K562 (cell line): Measurements from ENCODE around the gene SLC16A5. TPM values are rescaled to one million over a fixed set of nuclear protein-coding genes. Genes with fewer than 3 reads are reported as not detected.

Experiments used
- ASH1L ChIP-seq: fragments of 450-650 bp; IDR thresholded peaks from 2 replicates; pipeline ENCODE4 v1.6.1; 2018; ENCODE audit warnings: borderline replicate concordance, mild to moderate bottlenecking, low read depth; ENCODE audit not compliant: partially characterized antibody
- BRD9 ChIP-seq: fragments of 450-650 bp; IDR thresholded peaks from 2 replicates; pipeline ENCODE4 v1.6.1; 2018; ENCODE audit warnings: low read depth; ENCODE audit not compliant: partially characterized antibody
- CEBPB ChIP-seq: fragments of 450-650 bp; IDR thresholded peaks from 2 replicates; pipeline ENCODE4 v1.6.1; 2016; ENCODE audit warnings: missing genetic modification characterization, missing compliant biosample characterization
- EP300 ChIP-seq: IDR thresholded peaks from 2 replicates; pipeline ENCODE4 v1.6.1; 2012; ENCODE audit warnings: low read length, improper control_type of control experiment
- ERF ChIP-seq: fragments of 450-650 bp; formaldehyde crosslinking; IDR thresholded peaks from 2 replicates; pipeline ENCODE4 v1.4.0; 2020; ENCODE audit warnings: mild to moderate bottlenecking, mixed read lengths
- ETV5 ChIP-seq: sonication (generic); formaldehyde crosslinking; IDR thresholded peaks from 2 replicates; pipeline ENCODE4 v1.4.0; 2020; ENCODE audit warnings: low read depth, mild to moderate bottlenecking, missing genetic modification reagents
- MCM3 ChIP-seq: fragments of 450-650 bp; IDR thresholded peaks from 2 replicates; pipeline ENCODE4 v1.6.1; 2016
- MEF2A ChIP-seq: IDR thresholded peaks from 2 replicates; pipeline ENCODE4 v1.6.1; 2011; ENCODE audit warnings: low read depth, mild to moderate bottlenecking, low read length, moderate library complexity; ENCODE audit not compliant: control insufficient read depth
- NR2F6 ChIP-seq: fragments of 450-650 bp; formaldehyde crosslinking; IDR thresholded peaks from 2 replicates; pipeline ENCODE4 v1.4.0; 2020; ENCODE audit warnings: mild to moderate bottlenecking
- RUNX1 ChIP-seq: sonication (generic); IDR thresholded peaks from 2 replicates; pipeline ENCODE4 v1.6.1; 2016; ENCODE audit warnings: antibody characterized with exemption, low read depth
- SOX6 ChIP-seq: fragments of 450-650 bp; IDR thresholded peaks from 2 replicates; pipeline ENCODE4 v1.6.1; 2014; ENCODE audit warnings: mild to moderate bottlenecking
- SRSF7 ChIP-seq: fragments of 200-400 bp; formaldehyde crosslinking; optimal IDR thresholded peaks from 2 replicates; pipeline ENCODE3; 2017; ENCODE audit warnings: mild to moderate bottlenecking, low read depth, low read length
- TAF1 ChIP-seq: IDR thresholded peaks from 2 replicates; pipeline ENCODE4 v1.6.1; 2011; ENCODE audit warnings: mild to moderate bottlenecking, low read length, moderate library complexity; ENCODE audit not compliant: insufficient read depth, control insufficient read depth, severe bottlenecking; ENCODE audit errors: extremely low read depth
- ZNF134 ChIP-seq: fragments of 250-450 bp; sonication (Bioruptor Pico); conservative IDR thresholded peaks from 2 replicates; pipeline ENCODE4 v1.4.0; 2020
- ZNF175 ChIP-seq: fragments of 200-800 bp; sonication (Bioruptor generic); IDR thresholded peaks from 2 replicates; pipeline ENCODE4 v1.6.1; 2016; ENCODE audit warnings: low read depth, mild to moderate bottlenecking, missing genetic modification characterization, missing compliant biosample characterization
- ZNF668 ChIP-seq: fragments of 250-450 bp; sonication (Bioruptor Pico); IDR thresholded peaks from 2 replicates; pipeline ENCODE4 v1.8.0; 2022; ENCODE audit warnings: mild to moderate bottlenecking, inconsistent platforms
- polyA plus RNA-seq, 8 experiments: library from polyadenylated mRNA; depleted of rRNA in 4 of 8; stranded (reverse) in 5 of 8; unstranded in 3 of 8; fragments of >200 nt; fragmentation: Nextera tagmentation in 2 of 8; fragmentation: Illumina TruSeq in 1 of 8; extraction: Ambion mirVana in 2 of 8; extraction: Trizol in 1 of 8; gene quantifications; 2 replicates each; pipeline versions ENCODE4 v1.2.1 to v1.2.3, GENCODE V29; 2011 to 2014; ENCODE audit warnings: inconsistent platforms in 1 of 8, missing spikeins in 1 of 8
- total RNA-seq, 7 experiments: library from RNA; depleted of rRNA in 6 of 7; stranded (reverse); fragments of >200 nt in 6 of 7; fragmentation: Illumina TruSeq in 2 of 7; extraction: Trizol in 2 of 7; gene quantifications; 2 replicates each; pipeline versions ENCODE4 v1.2.1 to v1.2.3, GENCODE V29; 2011 to 2021; ENCODE audit warnings: low replicate concordance in 1 of 7
- TF ChIP-seq, protein P1 (sequence below): fragments of 250-450 bp; sonication (Bioruptor Pico); IDR thresholded peaks from 2 replicates; pipeline ENCODE4 v1.4.0; 2020; ENCODE audit warnings: mild to moderate bottlenecking, moderate library complexity, borderline replicate concordance
- TF ChIP-seq, protein P2 (sequence below): sonication (generic); formaldehyde crosslinking; IDR thresholded peaks from 2 replicates; pipeline ENCODE4 v1.8.0; 2022; ENCODE audit warnings: missing genetic modification reagents, mild to moderate bottlenecking, borderline replicate concordance
- TF ChIP-seq, protein P3 (sequence below): fragments of 250-450 bp; sonication (Bioruptor Pico); IDR thresholded peaks from 2 replicates; pipeline ENCODE4 v1.5.1; 2021; ENCODE audit warnings: mild to moderate bottlenecking
- TF ChIP-seq, protein P4 (sequence below): fragments of 250-450 bp; sonication (Bioruptor Pico); IDR thresholded peaks from 2 replicates; pipeline ENCODE4 v1.5.0; 2020; ENCODE audit warnings: mild to moderate bottlenecking

The SLC16A5 gene
- total and polyA plus RNA-seq, 9 of the 15 experiments (the other 6 are each of a cell fraction or from before 2014, with no cell fraction given), result 0.06 to 2.6 (median 0.91) TPM

DNA sequence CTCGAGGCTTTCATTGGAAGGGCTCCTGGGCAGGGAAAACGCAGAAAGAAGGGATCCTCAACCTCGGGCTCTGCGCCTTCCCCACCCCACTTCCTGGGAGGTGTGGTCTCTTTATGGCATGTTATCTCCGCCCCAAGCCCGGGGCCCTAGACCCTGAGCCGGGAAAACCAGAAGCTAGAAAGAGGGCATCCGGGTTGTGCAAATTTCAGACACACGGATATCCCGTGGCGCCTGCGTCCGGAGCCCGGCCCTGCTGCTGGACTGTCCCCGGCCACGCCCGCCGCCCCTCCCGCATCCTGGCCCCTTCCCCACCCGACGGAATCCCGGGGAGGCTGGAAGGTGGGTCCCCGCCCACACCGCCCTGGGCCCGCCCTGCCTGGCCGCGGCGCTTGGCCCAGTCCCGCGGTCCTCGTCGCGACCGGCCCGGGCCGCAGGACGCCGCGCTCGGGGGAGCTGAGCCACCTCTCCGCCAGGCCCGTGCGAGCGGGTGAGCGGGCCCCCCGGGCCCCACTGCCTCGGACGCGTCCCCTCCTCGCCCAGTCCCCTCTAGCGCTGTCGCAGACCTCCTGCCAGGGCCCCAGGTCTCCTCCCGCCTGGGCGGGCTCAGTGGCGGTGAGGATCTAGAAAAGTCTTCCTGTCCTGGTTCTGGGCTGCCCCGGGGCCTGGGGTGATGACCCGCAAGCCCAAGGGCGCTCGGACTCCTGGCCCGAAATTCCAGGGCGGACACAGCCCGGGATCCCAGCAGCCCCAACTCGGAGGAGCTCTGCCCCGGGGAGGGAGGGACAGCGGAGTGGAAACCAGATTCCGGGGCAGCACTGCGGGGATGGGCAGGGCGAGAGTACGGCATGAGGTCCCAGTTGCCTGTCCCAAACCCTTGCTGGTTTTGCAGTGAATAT is at the start of gene SLC16A5 (continued):
- TF ChIP-seq ZNF134 (CRISPR knock-in tag), result no peak
- TF ChIP-seq ASH1L, result no peak
- TF ChIP-seq NR2F6 (CRISPR knock-in tag), result no peak
- TF ChIP-seq SRSF7, result no peak
- TF ChIP-seq BRD9, result no peak
- no peak for TF ChIP-seq ZNF668 (CRISPR knock-in tag)
- no peak for TF ChIP-seq RUNX1
- TF ChIP-seq SOX6, result 0 out of 2 replicates have a peak, but pooled peaks have one; percentile 16
- no peak for TF ChIP-seq MCM3
- TF ChIP-seq, protein P1, sequence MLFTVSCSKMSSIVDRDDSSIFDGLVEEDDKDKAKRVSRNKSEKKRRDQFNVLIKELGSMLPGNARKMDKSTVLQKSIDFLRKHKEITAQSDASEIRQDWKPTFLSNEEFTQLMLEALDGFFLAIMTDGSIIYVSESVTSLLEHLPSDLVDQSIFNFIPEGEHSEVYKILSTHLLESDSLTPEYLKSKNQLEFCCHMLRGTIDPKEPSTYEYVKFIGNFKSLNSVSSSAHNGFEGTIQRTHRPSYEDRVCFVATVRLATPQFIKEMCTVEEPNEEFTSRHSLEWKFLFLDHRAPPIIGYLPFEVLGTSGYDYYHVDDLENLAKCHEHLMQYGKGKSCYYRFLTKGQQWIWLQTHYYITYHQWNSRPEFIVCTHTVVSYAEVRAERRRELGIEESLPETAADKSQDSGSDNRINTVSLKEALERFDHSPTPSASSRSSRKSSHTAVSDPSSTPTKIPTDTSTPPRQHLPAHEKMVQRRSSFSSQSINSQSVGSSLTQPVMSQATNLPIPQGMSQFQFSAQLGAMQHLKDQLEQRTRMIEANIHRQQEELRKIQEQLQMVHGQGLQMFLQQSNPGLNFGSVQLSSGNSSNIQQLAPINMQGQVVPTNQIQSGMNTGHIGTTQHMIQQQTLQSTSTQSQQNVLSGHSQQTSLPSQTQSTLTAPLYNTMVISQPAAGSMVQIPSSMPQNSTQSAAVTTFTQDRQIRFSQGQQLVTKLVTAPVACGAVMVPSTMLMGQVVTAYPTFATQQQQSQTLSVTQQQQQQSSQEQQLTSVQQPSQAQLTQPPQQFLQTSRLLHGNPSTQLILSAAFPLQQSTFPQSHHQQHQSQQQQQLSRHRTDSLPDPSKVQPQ (CRISPR knock-in tag), result no peak
- TF ChIP-seq ERF (CRISPR knock-in tag), result peak; percentile 50; the same call in 1 of the 2 replicates
- TF ChIP-seq, protein P2, sequence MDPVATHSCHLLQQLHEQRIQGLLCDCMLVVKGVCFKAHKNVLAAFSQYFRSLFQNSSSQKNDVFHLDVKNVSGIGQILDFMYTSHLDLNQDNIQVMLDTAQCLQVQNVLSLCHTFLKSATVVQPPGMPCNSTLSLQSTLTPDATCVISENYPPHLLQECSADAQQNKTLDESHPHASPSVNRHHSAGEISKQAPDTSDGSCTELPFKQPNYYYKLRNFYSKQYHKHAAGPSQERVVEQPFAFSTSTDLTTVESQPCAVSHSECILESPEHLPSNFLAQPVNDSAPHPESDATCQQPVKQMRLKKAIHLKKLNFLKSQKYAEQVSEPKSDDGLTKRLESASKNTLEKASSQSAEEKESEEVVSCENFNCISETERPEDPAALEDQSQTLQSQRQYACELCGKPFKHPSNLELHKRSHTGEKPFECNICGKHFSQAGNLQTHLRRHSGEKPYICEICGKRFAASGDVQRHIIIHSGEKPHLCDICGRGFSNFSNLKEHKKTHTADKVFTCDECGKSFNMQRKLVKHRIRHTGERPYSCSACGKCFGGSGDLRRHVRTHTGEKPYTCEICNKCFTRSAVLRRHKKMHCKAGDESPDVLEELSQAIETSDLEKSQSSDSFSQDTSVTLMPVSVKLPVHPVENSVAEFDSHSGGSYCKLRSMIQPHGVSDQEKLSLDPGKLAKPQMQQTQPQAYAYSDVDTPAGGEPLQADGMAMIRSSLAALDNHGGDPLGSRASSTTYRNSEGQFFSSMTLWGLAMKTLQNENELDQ (CRISPR knock-in tag), result no peak
- TF ChIP-seq MEF2A, result no peak
- peak; percentile 16; the same call in 1 of the 2 replicates for TF ChIP-seq ETV5 (CRISPR knock-in tag)
- TF ChIP-seq, protein P3, sequence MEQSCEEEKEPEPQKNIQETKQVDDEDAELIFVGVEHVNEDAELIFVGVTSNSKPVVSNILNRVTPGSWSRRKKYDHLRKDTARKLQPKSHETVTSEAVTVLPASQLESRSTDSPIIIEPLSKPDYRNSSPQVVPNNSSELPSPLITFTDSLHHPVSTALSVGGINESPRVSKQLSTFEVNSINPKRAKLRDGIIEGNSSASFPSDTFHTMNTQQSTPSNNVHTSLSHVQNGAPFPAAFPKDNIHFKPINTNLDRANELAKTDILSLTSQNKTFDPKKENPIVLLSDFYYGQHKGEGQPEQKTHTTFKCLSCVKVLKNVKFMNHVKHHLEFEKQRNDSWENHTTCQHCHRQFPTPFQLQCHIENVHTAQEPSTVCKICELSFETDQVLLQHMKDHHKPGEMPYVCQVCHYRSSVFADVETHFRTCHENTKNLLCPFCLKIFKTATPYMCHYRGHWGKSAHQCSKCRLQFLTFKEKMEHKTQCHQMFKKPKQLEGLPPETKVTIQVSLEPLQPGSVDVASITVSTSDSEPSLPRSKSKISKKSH (CRISPR knock-in tag), result no peak
- no peak; the same call in 1 of the 2 replicates for TF ChIP-seq EP300
- 0 out of 2 replicates have a peak, but pooled peaks have one; percentile 7 for TF ChIP-seq CEBPB (tag)
- TF ChIP-seq, protein P4, sequence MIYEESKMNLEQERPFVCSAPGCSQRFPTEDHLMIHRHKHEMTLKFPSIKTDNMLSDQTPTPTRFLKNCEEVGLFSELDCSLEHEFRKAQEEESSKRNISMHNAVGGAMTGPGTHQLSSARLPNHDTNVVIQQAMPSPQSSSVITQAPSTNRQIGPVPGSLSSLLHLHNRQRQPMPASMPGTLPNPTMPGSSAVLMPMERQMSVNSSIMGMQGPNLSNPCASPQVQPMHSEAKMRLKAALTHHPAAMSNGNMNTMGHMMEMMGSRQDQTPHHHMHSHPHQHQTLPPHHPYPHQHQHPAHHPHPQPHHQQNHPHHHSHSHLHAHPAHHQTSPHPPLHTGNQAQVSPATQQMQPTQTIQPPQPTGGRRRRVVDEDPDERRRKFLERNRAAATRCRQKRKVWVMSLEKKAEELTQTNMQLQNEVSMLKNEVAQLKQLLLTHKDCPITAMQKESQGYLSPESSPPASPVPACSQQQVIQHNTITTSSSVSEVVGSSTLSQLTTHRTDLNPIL, result no peak
- no peak for TF ChIP-seq ZNF175 (CRISPR knock-in tag)
- TF ChIP-seq TAF1, result peak; percentile 29
